Measurements from ENCODE around the gene NDUFS5. TPM values are rescaled to one million over a fixed set of nuclear protein-coding genes. Genes with fewer than 3 reads are reported as not detected.
A peak's percentile ranks its signal among the peaks of the same experiment; 100 is the strongest.
"Not testable (repeated sequence)": the region's sequence is repeated elsewhere in the genome, so short reads cannot be mapped to it uniquely, and the experiment has no call there.

The NDUFS5 gene
- total RNA-seq, 2 donors from 2014 or later: 192 to 243 TPM

GRCh38 chr1:39065542-39065941, 39.4 kb downstream of the NDUFS5 start:
- Histone ChIP-seq H3K4me1 (no peaks in the 10 kb centered on the region), H3K36me3 (replicated peaks in 1 of 2; ENCODE audit: insufficient read depth in 1 of 2, low read depth in 2 of 2) (no peaks in the 10 kb centered on the region), H3K4me3 (no peak overlapping the region), H3K9me3 (no peaks in the 10 kb centered on the region), H3K27ac (no peak overlapping the region), H3K27me3 (no peaks in the 10 kb centered on the region)
- intact Hi-C loops (cut with DNase I): no loop called here
- DNase-seq (no peak), ATAC-seq (no peak)
- TF ChIP-seq CTCF (IDR thresholded peaks at IDR 0.05) (no peak), POLR2A (IDR thresholded peaks at IDR 0.05) (no peak)
- WGBS, 2 donors: 23 to 28% methylated on average over 3 of the region's 3 CpGs

GRCh38 chr1:39068227-39068626, 42.1 kb downstream of the NDUFS5 start:
- H3K27ac ChIP-seq; H3K27me3 ChIP-seq; H3K4me1 ChIP-seq; H3K4me3 ChIP-seq; intact Hi-C loops (cut with DNase I); DNase-seq; H3K9me3 ChIP-seq; ATAC-seq; H3K36me3 ChIP-seq (replicated peaks in 1 of 2; ENCODE audit: insufficient read depth in 1 of 2, low read depth in 2 of 2): not testable (repeated sequence)
- 96 to 99% methylated on average over 7 of the region's 7 CpGs for WGBS, 2 donors

GRCh38 chr1:39071557-39071956, 45.4 kb downstream of the NDUFS5 start:
- H3K27me3 ChIP-seq; intact Hi-C loops (cut with DNase I); DNase-seq; H3K36me3 ChIP-seq (replicated peaks in 1 of 2; ENCODE audit: insufficient read depth in 1 of 2, low read depth in 2 of 2); H3K4me3 ChIP-seq; ATAC-seq; H3K27ac ChIP-seq; H3K4me1 ChIP-seq; H3K9me3 ChIP-seq: not testable (repeated sequence)

- Histone ChIP-seq H3K27me3 (no peaks in the 10 kb centered on the region), H3K9me3 (no peaks in the 10 kb centered on the region), H3K36me3 (replicated peaks in 1 of 2; ENCODE audit: insufficient read depth in 1 of 2, low read depth in 2 of 2) (no peaks in the 10 kb centered on the region), H3K4me3 (no peak overlapping the region), H3K4me1 (peaks cover 16% of the 10 kb centered on the region), H3K27ac (peak overlapping the region; percentile 33 to 79 (median 66))
- 34 to 50% methylated on average over 11 to 13 of the region's 13 CpGs for WGBS, 2 donors
- DNase-seq (peak; percentile 82 to 88 (median 85)), ATAC-seq (peak; percentile 81)
- intact Hi-C loops (cut with DNase I): no loop called here
- TF ChIP-seq POLR2A (IDR thresholded peaks at IDR 0.05): no peak
- TF ChIP-seq CTCF (IDR thresholded peaks at IDR 0.05): no peak
Measured at GRCh38 chr1:39076127-39076798, 50.1 kb downstream of the NDUFS5 start.

- H3K4me3 ChIP-seq: no peak overlapping the region
- DNase-seq: no peak
- peak overlapping the region; percentile 33 to 79 (median 66) for H3K27ac ChIP-seq
- WGBS, 2 donors: 25 to 39% methylated on average over 2 of the region's 2 CpGs
- TF ChIP-seq POLR2A (IDR thresholded peaks at IDR 0.05): no peak
- TF ChIP-seq CTCF (IDR thresholded peaks at IDR 0.05): no peak
- intact Hi-C loops (cut with DNase I): no loop called here
- H3K27me3 ChIP-seq: peaks cover 0 to 2% of the 10 kb centered on the region in 2 donors
- no peaks in the 10 kb centered on the region for H3K9me3 ChIP-seq
- no peak for ATAC-seq
- H3K36me3 ChIP-seq (replicated peaks in 1 of 2; ENCODE audit: insufficient read depth in 1 of 2, low read depth in 2 of 2): no peaks in the 10 kb centered on the region
- peaks cover 18% of the 10 kb centered on the region for H3K4me1 ChIP-seq
Measured at GRCh38 chr1:39076799-39077148, 50.6 kb downstream of the NDUFS5 start.

- peaks cover 21% of the 10 kb centered on the region for H3K4me1 ChIP-seq
- H3K27me3 ChIP-seq: peaks cover 0 to 8% of the 10 kb centered on the region in 2 donors
- DNase-seq (no peak), ATAC-seq (no peak)
- H3K4me3 ChIP-seq: no peak overlapping the region
- H3K9me3 ChIP-seq: no peaks in the 10 kb centered on the region
- TF ChIP-seq POLR2A (IDR thresholded peaks at IDR 0.05) (no peak), CTCF (IDR thresholded peaks at IDR 0.05) (no peak)
- H3K27ac ChIP-seq: no peak overlapping the region
- intact Hi-C loops (cut with DNase I): loop anchor here (10.0 kb wide), 1 partner anchor 454 kb away; no protein-coding TSS in a partner anchor
- no peaks in the 10 kb centered on the region for H3K36me3 ChIP-seq (replicated peaks in 1 of 2; ENCODE audit: insufficient read depth in 1 of 2, low read depth in 2 of 2)
- 80 to 87% methylated on average over 12 of the region's 12 CpGs for WGBS, 2 donors
Measured at GRCh38 chr1:39080269-39080826, 54.2 kb downstream of the NDUFS5 start.

All from body of pancreas (tissue), 4 donors.